Measurements from ENCODE around the gene NTRK3.

Gene NTRK3

GRCh38 chr15:88177451-88177850, 79.1 kb downstream of the NTRK3 start:
- DNase-seq, result no peak

- DNase-seq, result no peak
Observed at GRCh38 chr15:88174571-88174970, 82.0 kb downstream of the NTRK3 start.

GRCh38 chr15:88166082-88166993, 90.2 kb downstream of the NTRK3 start:
- no peak for DNase-seq

GRCh38 chr15:88161636-88162035, 94.9 kb downstream of the NTRK3 start:
- DNase-seq, result no peak

GRCh38 chr15:88155310-88155709, 101.2 kb downstream of the NTRK3 start:
- DNase-seq, result no peak

- no peak for DNase-seq
Observed at GRCh38 chr15:88152672-88153071, 103.9 kb downstream of the NTRK3 start.

- no peak for DNase-seq
Observed at GRCh38 chr15:88147760-88148159, 108.8 kb downstream of the NTRK3 start.

GRCh38 chr15:88144921-88145653, 111.5 kb downstream of the NTRK3 start:
- no peak for DNase-seq

GRCh38 chr15:88142121-88142520, 114.4 kb downstream of the NTRK3 start:
- DNase-seq, result no peak

- no peak for DNase-seq
Observed at GRCh38 chr15:88141269-88141889, 115.2 kb downstream of the NTRK3 start.

- DNase-seq, result no peak
Observed at GRCh38 chr15:88140398-88140797, 116.1 kb downstream of the NTRK3 start.

GRCh38 chr15:88139936-88140335, 116.6 kb downstream of the NTRK3 start:
- no peak for DNase-seq

- DNase-seq, result no peak
Observed at GRCh38 chr15:88133795-88134194, 122.7 kb downstream of the NTRK3 start.

- no peak for DNase-seq
Observed at GRCh38 chr15:88132499-88132898, 124.0 kb downstream of the NTRK3 start.

GRCh38 chr15:88131937-88132336, 124.6 kb downstream of the NTRK3 start:
- DNase-seq, result no peak

GRCh38 chr15:88127432-88127790, 129.1 kb downstream of the NTRK3 start:
- DNase-seq, result no peak

- no peak for DNase-seq
Observed at GRCh38 chr15:88126695-88127431, 129.7 kb downstream of the NTRK3 start.

- no peak for DNase-seq
Observed at GRCh38 chr15:88125576-88125975, 131.0 kb downstream of the NTRK3 start.

- DNase-seq, result no peak
Observed at GRCh38 chr15:88124199-88124598, 132.3 kb downstream of the NTRK3 start.

- DNase-seq, result no peak
Observed at GRCh38 chr15:88121968-88122530, 134.5 kb downstream of the NTRK3 start.

- DNase-seq, result no peak
Observed at GRCh38 chr15:88120026-88120425, 136.5 kb downstream of the NTRK3 start.

- no peak for DNase-seq
Observed at GRCh38 chr15:88118741-88119140, 137.8 kb downstream of the NTRK3 start.

- no peak for DNase-seq
Observed at GRCh38 chr15:88118035-88118434, 138.5 kb downstream of the NTRK3 start.
